ENCODE results near the gene MARCHF2.
"Not testable (repeated sequence)": the region's sequence is repeated elsewhere in the genome, so short reads cannot be mapped to it uniquely, and the experiment has no call there.

MARCHF2 gene

DNA sequence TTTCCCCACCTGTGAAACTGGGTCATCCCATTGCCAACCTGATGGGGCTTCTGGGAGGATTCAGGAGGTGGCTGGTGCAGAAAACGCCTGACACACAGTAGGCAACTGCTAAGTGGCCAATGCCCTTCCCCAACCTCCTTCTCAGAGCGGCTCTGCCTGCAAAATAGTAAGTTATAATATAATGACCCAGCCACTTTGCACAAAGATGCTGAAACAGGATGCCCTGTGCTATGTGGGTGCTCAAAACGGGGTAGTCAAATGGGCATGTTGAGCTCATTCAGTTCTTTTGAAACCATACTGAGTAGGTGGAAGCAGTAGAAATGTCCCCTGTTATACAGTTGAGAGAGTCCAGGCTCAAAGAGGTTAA lies 507 bp downstream of the MARCHF2 start:
- no peak for DNase-seq

DNA sequence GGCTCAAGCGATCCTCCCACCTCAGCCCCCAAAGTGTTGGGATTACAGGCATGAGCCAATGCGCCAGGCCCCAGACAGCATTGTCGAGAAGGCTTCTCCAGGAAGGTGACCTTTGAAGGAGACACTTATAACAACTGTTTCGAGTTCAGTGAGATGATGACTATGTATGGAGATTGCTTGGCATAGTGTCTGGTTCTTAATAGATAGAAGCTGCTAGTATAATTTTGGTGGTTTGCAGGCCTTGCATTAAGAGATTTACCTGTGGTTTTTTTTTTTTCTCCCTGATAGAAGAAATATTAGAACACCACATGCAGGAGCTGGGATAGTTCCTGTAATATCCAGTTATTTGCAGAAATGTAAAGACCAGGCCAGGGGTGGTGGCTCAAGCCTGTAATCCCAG lies 3.7 kb downstream of the MARCHF2 start:
- DNase-seq, result no peak

DNA sequence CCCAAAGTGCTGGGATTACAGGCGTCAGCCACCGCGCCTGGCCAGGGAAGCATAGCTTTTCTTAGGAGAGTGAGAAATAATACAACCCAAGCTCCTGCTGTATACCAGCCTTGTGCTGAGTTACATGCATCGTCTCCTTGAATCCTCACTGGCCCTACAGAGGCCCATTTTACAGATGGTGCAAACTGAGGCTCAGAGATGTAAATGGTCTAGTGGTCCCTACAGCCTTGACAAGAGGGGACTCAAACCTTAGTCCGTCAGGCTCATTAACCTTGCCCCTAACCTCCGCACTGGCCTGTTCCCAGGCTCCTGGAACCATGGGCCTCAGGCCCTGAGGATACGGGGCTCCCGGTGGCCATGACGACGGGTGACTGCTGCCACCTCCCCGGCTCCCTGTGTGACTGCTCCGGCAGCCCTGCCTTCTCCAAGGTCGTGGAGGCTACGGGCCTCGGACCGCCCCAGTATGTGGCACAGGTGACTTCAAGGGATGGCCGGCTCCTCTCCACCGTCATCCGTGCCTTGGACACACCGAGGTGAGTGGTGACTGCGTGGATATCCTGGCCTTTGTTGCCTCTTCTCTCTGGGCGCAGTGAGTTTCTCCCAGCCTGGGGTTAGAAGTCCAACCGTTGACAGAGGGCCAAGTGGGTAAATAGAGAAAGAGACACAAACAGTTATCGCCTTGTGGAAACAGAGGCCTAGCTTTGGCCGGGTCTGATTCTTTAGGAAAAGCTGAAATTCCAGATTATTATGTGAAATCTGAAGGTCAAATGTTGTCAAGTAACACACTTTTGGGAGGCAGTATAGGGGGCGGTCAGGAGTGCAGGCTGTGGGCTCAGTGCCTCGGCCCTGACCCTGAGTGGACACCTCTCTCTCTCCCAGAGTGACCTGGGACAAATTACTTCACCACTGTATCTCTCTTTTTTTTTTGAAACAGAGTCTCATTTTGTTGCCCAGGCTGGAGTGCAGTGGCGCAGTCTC lies 8.7 kb downstream of the MARCHF2 start:
- no peak for DNase-seq

DNA sequence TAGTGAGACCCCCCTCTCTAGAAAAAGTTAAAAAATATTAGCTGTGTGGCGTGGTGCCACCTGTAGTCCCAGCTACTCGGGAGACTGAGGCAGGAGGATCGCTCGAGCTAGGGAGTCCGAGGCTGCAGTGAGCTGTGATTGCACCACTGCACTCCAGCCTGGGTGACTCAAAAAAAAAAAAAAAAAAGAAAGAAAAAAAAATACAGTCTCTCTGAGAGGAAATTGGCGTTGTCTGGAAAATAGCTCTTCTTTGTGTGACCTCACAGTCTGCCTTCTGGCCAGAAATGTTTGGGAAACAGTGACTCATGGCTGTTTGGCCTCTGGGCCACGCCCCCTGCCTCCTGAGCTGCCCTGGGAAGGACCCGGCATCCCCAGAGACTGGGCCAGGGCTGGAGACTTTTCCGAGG lies 10.7 kb downstream of the MARCHF2 start:
- DNase-seq, result no peak

DNA sequence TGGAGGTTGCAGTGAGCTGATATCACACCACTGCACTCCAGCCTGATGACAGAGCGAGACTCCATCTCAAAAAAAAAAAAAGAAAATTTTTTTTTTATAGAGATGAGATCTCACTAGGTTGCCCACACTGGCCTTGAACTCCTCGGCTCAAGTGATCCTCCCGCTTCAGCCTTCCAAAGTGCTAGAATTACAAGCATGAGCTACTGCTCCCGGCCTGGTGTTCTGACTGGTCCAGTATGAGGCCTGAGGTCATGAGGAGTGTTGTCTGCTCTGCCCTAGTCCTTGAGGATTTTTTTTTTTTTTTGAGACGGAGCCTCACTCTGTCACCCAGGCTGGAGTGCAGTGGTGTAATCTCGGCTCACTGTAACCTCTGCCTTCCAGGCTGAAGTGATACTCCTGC lies 12.2 kb downstream of the MARCHF2 start:
- not testable (repeated sequence) for DNase-seq

DNA sequence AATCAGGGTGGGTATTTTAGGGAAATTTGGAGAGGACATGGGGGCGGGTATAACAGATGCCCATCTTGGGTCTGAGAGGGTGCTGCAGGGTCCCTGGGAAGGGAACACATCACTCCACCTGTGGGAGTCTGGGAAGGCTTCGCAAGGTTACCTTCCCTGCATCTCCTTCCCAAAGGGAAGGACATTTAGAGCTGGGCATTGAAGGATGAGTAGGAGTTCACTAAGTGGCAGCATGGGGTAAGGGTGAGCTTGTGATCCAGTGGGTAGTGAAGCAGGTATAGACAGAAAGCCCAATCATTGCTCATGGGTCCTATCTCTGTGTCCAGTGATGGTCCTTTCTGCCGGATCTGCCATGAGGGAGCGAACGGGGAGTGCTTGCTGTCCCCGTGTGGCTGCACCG lies 13.2 kb downstream of the MARCHF2 start:
- no peak for DNase-seq

DNA sequence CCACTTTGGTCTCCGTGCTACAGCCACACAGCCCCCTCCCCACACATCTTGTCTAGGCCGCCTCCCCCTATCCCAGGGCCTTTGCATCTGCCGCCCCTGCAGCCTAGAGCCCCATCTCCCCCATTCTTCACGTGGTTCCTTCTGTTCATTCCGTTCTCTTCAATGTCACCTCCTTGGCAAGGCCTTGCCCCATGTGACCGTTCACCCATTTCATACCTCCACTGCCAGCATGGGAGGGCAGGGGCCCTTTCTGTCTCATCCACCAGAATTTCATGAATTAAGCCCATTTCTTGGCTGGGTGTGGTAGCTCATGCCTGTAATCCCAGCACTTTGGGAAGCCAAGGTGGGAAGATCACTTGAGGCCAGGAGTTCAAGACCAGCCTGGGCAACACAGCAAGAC lies 15.9 kb downstream of the MARCHF2 start:
- DNase-seq, result no peak

DNA sequence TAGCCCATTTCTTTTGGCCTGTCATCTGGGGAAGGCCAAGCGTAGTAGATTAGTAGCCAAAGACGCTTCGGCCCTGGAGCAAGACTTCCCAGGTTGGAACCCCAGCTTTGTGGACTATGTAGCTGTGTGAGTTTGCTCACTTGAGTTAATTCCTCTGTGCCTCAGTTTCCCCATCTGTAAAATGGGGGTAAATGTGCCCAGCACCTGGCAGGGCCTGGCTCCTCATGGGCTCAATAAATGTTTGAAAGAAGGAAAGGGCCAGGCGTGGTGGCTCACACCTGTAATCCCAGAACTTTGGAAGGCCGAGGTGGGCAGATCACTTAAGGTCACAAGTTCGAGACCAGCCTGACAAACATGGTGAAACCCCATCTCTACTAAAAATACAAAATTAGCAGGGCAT lies 16.7 kb downstream of the MARCHF2 start:
- no peak for DNase-seq

DNA sequence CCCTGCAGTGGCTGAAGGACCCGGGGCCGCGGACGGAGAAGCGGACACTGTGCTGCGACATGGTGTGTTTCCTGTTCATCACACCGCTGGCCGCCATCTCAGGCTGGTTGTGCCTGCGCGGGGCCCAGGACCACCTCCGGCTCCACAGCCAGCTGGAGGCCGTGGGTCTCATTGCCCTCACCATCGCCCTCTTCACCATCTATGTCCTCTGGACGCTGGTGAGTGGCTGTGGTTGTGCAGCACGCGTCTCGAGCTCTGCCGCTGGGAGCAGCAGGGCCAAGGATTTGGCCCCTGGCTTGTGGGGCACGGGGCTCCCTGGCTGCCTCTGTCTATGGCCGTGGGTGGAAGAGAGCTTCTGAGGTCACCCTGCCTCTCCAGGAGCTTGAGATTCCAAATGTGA lies 17.5 kb downstream of the MARCHF2 start:
- DNase-seq, result no peak

DNA sequence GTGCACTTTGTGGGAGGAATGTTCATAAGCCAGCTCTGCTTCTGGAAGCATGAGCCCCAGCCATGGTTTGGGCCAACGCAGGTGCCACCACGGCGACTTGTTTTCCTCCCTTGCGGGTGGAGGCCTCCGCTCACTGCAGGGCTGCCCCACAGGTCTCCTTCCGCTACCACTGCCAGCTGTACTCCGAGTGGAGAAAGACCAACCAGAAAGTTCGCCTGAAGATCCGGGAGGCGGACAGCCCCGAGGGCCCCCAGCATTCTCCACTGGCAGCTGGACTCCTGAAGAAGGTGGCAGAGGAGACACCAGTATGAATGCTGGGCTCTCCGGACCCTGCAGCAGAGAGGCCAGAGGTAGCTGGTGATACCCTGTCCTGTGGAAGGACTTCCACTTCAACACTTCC lies 25.1 kb downstream of the MARCHF2 start:
- DNase-seq, result no peak

DNA sequence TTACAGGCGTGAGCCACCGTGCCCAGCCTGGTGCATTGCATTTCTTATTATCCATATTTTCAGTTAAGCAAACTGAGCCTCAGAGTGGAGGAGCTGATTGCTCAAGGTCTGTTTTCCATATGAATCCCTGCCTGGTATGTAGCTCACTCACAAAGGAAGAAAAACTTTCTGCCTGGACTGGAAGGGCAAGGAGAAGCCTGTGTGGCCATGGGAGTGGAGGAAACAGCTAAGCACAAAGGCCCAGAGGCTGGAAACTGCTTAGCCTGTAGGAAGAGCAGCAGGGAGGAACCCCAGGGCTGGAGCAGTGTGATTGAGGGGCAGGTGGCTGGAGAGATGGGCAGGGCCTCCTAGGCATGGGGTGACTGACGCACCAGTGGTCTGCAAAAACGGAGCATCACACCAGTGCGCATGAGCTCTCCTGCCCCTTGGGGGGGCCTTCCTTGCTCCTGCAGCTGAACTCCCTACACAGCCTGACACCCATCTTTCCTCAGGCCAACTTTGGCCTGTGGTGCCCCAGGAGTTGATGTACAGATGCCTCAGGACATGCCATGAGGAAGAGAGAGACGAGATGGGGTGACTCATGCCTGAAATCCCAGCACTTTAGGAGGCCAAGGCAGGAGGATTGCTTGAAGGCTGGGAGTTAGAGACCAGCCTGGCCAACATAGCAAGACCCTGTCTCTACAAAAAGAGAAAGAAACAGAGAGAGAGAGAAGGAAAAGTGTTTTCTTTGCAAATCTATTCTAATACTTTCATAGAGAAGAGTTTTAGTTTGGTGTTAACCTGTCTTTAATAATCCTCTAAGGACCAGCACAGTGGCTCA lies 28.8 kb downstream of the MARCHF2 start:
- no peak for DNase-seq

DNA sequence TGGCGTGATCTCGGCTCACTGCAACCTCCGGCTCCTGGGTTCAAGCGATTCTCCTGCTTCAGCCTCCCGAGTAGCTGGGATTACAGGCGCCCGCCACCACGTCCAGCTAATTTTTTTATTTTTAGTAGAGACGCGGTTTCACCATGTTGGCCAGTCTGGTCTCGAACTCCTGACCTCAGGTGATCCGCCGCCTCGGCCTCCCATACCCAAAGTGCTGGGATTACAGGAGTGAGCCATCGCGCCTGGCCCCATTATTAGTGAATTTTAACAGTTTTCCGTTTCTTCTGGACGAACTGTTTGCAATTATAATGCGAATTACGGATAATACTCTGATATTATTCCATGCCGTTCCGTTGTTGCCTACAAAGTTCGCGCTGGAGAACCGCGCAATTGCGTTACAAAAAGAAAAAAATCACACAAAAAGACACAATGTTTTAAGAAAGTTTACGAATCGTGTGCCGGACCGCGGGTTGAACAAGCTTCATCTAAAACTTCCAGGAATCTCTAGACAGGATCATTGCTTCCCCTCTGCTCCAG lies 31.1 kb downstream of the MARCHF2 start:
- not testable (repeated sequence) for DNase-seq

DNA sequence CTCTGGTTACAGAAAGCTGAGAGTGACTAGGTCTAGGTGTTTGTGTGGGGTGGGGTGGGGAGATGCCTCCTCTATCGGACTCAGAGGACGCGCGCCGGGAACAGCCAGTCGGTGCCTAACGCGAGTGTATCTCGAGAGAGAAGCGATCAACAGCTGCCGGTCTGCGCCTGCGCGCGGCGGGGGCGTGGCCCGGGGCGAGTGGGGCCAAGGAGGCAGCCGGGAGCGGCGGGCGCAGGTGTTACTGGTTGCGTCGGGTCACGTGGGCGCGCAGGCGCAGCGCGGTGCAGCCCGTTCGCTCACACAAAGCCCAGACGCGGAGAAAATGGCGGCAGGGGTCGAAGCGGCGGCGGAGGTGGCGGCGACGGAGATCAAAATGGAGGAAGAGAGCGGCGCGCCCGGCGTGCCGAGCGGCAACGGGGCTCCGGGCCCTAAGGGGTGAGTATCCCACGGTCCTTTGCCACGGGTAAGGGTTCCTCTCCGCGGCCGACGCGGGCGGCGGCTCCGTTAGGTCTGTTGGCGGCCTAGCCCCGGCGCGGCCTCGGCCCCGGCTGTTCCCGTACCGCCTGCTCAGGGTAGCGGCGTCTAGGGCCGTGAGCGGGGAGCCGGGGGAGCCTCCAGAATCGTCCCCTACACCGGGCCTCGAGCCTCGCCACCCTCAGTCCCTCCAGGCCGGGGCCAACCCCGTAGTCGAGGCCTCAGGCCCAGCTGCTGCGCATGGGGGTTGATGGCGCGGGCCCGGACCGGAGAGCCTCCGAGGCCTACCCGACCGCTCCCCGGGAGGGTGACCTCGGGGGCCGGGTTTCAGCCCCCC lies 31.8 kb downstream of the MARCHF2 start, which contains the start of gene HNRNPM:
TSS of gene HNRNPM (plus strand) at position 299 of the 811 bp plus-strand sequence. CDS start at position 323, 24 bp downstream.
- DNase-seq, result peak; percentile 100

DNA sequence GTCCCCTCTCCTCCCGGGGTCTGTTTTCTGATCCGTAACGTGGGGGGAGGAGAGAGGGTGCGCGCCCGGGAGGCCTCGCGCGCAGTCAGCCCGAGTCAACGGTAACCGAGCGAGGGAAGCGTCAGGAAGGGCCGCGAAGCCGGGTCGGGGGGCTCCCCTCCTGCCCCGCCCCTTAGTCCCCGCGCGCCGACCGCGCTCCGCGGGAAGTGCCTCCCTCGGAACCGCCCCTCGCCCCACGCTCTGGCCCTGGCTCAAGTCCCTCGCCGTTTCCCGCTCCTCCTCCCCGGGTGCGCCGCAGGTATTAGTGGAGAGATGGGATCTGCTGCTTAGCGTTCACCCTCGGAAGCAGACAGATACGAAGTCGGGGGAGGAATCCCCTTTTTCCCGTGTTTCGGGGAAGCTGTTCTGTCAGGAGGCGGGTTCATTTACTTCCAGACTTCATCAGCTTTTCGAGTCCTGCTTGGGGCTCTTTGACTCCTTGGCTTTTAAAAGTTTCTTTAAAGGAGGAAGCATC lies 32.4 kb downstream of the MARCHF2 start:
- peak; percentile 31 for DNase-seq

DNA sequence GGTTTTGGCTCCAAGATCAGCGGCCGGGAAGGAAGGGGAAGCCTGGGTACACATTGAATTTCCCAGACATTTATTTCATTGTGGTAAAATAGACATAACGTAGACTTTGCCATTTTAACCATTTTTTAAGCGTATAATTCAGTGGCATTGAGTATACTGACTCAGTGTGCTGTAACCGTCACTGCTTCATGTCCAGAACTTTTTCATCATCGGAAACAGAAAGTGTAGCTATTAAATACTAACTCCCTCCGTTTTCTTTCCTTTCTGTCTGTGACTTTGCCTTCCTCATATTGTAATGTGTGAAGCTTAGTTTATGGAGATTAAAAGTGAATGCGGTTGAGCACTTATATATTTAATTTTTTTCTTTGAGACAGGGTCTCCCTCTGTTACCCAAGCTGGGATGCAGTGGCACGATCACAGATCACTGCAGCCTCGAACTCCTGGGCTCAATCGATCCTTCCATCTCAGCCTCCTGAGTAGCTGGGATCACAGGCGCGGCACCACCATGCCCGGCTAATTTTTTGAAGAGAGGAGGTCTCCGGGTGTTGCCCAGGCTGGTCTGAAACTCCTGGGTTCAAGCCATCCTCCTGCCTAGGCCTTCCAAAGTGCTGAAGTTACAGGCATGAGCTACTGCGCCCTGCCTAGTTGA lies 33.1 kb downstream of the MARCHF2 start:
- DNase-seq, result no peak

DNA sequence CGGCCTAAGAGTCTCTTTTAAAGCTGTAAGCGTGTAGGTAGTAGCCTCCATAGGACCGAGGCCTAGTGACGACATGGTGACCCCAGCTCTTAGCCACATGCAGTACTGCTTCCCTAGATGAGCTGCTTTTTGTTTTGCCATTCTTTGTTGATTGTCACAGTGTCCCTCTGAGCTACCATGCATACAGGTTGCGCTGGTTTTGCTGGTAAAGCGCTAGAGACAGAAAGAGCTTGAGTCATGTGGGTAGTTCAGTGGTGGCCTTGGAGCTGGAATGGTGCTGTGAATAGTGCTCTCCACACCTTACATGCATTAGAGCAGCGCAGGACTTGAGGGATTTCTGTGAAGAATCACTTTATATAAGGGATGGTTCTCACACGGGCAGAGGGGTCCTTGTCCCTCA lies 36.7 kb downstream of the MARCHF2 start:
- DNase-seq, result no peak

DNA sequence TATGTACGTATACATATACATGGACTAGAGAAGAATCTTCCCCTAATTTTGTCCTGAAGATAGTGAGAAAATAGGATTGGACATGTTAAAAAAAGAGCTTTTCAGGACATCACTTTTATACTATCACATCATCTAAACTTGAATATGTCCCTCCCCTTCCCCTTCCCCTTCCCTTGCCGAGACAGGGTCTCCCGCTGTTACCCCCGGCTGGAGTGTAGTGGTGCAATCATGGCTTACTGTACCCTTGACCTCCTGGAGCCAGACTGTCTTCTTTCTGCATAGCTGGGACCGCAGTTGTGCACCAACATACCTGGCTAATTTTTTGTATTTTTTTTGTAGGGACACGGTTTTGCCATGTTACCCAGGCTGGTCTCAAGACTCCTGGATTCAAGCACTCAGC lies 38.3 kb downstream of the MARCHF2 start:
- DNase-seq, result no peak

DNA sequence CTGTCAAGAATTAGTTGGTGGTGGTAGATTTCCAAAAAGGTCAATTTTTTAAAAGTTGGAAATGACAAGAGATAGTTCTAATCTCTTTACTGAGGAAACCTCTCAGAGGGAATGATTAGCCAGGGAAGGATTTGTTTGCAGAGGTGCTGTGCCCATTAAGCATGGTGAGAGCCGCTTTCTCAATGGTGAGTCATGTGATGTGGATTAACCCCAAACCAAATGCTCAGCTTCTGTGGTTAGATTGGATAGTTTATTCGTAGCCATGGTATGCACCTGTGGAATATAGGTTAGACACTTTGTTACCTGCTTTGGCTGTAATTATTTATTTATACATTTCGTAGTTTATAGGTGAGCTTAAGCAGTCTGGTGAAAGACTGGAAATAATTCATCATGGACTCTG lies 38.8 kb downstream of the MARCHF2 start:
- no peak for DNase-seq

DNA sequence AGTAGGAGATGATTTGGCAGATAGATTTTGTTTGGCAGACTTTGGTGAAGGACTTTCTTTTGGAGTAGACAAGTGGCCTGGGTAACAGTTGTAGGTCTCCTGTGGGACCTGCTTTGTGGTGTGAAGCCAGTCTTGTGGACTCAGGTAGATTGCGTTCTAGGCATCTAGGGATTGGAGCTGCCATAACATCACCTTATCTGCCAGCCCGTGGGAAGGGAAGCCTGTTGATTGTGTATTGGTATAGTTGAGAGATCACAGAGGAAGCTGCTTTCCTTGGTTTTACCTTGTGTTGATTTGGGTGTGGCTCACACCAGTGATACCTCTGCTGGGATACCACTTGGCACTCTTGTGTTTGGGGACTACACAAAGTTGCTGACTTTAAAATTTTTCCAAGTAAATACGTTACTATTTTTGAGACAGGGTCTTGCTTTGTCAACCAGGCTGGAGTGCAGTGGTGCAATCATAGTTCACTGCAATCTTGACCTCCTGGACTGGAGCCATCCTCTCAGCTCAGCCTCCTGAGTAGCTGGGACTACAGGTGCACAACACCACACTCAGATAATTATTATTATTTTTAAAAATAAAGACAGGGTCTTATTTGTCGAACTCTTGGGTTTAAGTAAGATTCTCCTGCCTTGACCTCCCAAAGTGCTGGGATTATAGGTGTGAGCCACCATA lies 39.5 kb downstream of the MARCHF2 start:
- DNase-seq, result no peak

DNA sequence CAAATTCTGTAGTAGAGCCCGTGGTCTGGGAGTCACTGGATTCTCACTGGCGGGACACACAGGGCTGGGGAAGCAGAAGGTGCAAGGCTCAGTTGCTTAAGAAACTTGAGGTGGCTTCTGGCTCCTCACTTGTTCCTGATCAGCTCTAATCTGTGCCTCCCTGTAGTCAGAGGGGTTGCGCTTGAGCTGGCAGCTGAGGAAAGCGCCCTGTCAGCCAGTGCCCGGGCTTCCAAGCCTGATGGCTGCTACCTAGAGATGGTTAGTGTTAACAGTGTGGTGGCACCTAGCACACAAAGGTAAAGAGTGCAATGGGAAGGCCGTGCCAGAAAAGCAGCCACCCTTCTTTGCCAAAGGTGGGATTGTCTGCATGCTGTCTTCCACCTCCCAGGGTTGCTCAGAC lies 40.5 kb downstream of the MARCHF2 start:
- DNase-seq, result no peak

DNA sequence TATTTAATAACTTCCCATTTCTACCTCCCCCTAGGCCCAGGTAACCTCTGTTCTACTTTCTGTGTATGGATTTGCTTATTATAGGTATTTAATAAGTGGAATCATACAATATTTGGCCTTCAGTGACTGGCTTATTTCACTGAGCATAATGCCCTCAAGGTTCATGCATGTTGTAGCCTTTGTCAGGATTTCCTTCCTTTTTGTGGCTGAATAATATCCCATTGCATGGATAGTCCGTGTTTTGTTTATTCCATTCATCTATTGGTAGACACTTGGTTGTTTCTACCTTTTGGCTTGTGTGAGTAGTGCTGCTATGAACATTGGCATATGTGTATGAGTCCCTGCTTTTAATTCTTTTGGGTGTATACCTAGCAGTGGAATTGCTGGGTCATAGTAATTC lies 41.1 kb downstream of the MARCHF2 start:
- no peak for DNase-seq

Measured in stimulated activated CD4-positive, alpha-beta T cell treated with anti-CD3 and anti-CD28 coated beads, Interleukin-1b, Interleukin-23, amount 100 ng/mL, for 48 hours (primary cell).